ENCODE results near the gene SDC4. TPM values are rescaled to one million over a fixed set of nuclear protein-coding genes. Genes with fewer than 3 reads are reported as not detected.

SDC4 gene
- polyA plus RNA-seq, 1 experiment = 147 TPM

- POLR2A ChIA-PET = no interaction called here
- no peak for DNase-seq (ENCODE audit: low read depth)
- Histone ChIP-seq H3K36me3 (ENCODE audit: control insufficient read depth, insufficient read depth, low read length) (no peaks in the 10 kb centered on the region), H3K4me3 (ENCODE audit: low read depth, low read length) (no peak overlapping the region), H3K27me3 (ENCODE audit: control insufficient read depth, insufficient read depth, low read length) (peaks cover under 1% of the 10 kb centered on the region; the same call in 1 of the 2 replicates)
- CTCF ChIA-PET = interaction anchor here (1.7 to 8.9 kb wide), 3 partner anchors 13 to 137 kb away, joined by 5 to 43 read pairs (median 10); no protein-coding TSS in a partner anchor
- no peak for TF ChIP-seq CTCF (IDR thresholded peaks at IDR 0.05; ENCODE audit: insufficient read depth, low read depth, low read length)
These were observed 48.4 kb downstream of the SDC4 start for GRCh38 chr20:45299786-45300185.

GRCh38 chr20:45297786-45298497 is 50.3 kb downstream of the SDC4 start:
- H3K27me3 ChIP-seq (ENCODE audit: control insufficient read depth, insufficient read depth, low read length) = no peaks in the 10 kb centered on the region
- no peak for TF ChIP-seq CTCF (IDR thresholded peaks at IDR 0.05; ENCODE audit: insufficient read depth, low read depth, low read length)
- no peaks in the 10 kb centered on the region for H3K36me3 ChIP-seq (ENCODE audit: control insufficient read depth, insufficient read depth, low read length)
- ChIA-PET CTCF (interaction anchor here (8.9 kb wide), 1 partner anchor 15 kb away, joined by 43 read pairs; no protein-coding TSS in a partner anchor), POLR2A (no interaction called here)
- no peak overlapping the region for H3K4me3 ChIP-seq (ENCODE audit: low read depth, low read length)
- DNase-seq (ENCODE audit: low read depth) = no peak

GRCh38 chr20:45294659-45295058 is 53.6 kb downstream of the SDC4 start:
- DNase-seq (ENCODE audit: low read depth) = no peak
- Histone ChIP-seq H3K4me3 (ENCODE audit: low read depth, low read length) (no peak overlapping the region), H3K36me3 (ENCODE audit: control insufficient read depth, insufficient read depth, low read length) (no peaks in the 10 kb centered on the region), H3K27me3 (ENCODE audit: control insufficient read depth, insufficient read depth, low read length) (no peaks in the 10 kb centered on the region)
- ChIA-PET POLR2A (no interaction called here), CTCF (interaction anchor here (0.8 to 8.9 kb wide), 31 partner anchors 8 to 609 kb away, joined by 3 to 78 read pairs (median 4); partner anchors contain the start of genes KCNS1, MATN4 and SYS1)
- TF ChIP-seq CTCF (IDR thresholded peaks at IDR 0.05; ENCODE audit: insufficient read depth, low read depth, low read length) = no peak

GRCh38 chr20:45294003-45294368 is 54.2 kb downstream of the SDC4 start:
- TF ChIP-seq CTCF (IDR thresholded peaks at IDR 0.05; ENCODE audit: insufficient read depth, low read depth, low read length) = no peak
- Histone ChIP-seq H3K4me3 (ENCODE audit: low read depth, low read length) (no peak overlapping the region), H3K27me3 (ENCODE audit: control insufficient read depth, insufficient read depth, low read length) (no peaks in the 10 kb centered on the region), H3K36me3 (ENCODE audit: control insufficient read depth, insufficient read depth, low read length) (no peaks in the 10 kb centered on the region)
- DNase-seq (ENCODE audit: low read depth) = no peak
- ChIA-PET POLR2A (no interaction called here), CTCF (interaction anchor here (0.6 to 8.9 kb wide), 61 partner anchors 9 to 608 kb away, joined by 3 to 78 read pairs (median 4); partner anchors contain the start of genes KCNS1, MATN4 and SYS1)

- Histone ChIP-seq H3K4me3 (ENCODE audit: low read depth, low read length) (peak overlapping the region; percentile 51), H3K27me3 (ENCODE audit: control insufficient read depth, insufficient read depth, low read length) (no peaks in the 10 kb centered on the region; the same call in 1 of the 2 replicates), H3K36me3 (ENCODE audit: control insufficient read depth, insufficient read depth, low read length) (no peaks in the 10 kb centered on the region)
- POLR2A ChIA-PET = no interaction called here
- TF ChIP-seq CTCF (IDR thresholded peaks at IDR 0.05; ENCODE audit: insufficient read depth, low read depth, low read length) = peak; percentile 99
- no peak for DNase-seq (ENCODE audit: low read depth)
- CTCF ChIA-PET = interaction anchor here (0.6 to 8.9 kb wide), 64 partner anchors 8 to 608 kb away, joined by 3 to 78 read pairs (median 4); partner anchors contain the start of genes KCNS1, MATN4 and SYS1
These were observed 54.9 kb downstream of the SDC4 start for GRCh38 chr20:45293041-45294002.
